Ishikawa (cell line): Measurements from ENCODE around the gene ZDHHC5.

Experiments used
- CEBPB ChIP-seq: IDR thresholded peaks from 2 replicates; pipeline ENCODE4 v1.6.1; 2012
- CREB1 ChIP-seq: IDR thresholded peaks from 2 replicates; pipeline ENCODE4 v1.6.1; 2012; ENCODE audit warnings: low read depth
- EGR1 ChIP-seq: IDR thresholded peaks from 2 replicates; pipeline ENCODE4 v1.6.1; 2012
- EP300 ChIP-seq: IDR thresholded peaks from 2 replicates; pipeline ENCODE4 v1.6.1; 2012; ENCODE audit warnings: borderline replicate concordance
- FOXM1 ChIP-seq: IDR thresholded peaks from 2 replicates; pipeline ENCODE4 v1.6.1; 2012; ENCODE audit warnings: low read depth, borderline replicate concordance
- MAX ChIP-seq: IDR thresholded peaks from 2 replicates; pipeline ENCODE4 v1.6.1; 2012
- NFIC ChIP-seq: IDR thresholded peaks from 2 replicates; pipeline ENCODE4 v1.6.1; 2012
- RAD21 ChIP-seq: IDR thresholded peaks from 2 replicates; pipeline ENCODE4 v1.6.1; 2012; ENCODE audit warnings: low read depth
- TAF1 ChIP-seq: IDR thresholded peaks from 2 replicates; pipeline ENCODE4 v1.6.1; 2012; ENCODE audit warnings: low read depth, mild to moderate bottlenecking
- TCF12 ChIP-seq: IDR thresholded peaks from 2 replicates; pipeline ENCODE4 v1.6.1; 2012; ENCODE audit warnings: low read depth
- TEAD4 ChIP-seq: IDR thresholded peaks from 2 replicates; pipeline ENCODE4 v1.6.1; 2012
- YY1 ChIP-seq: IDR thresholded peaks from 2 replicates; pipeline ENCODE4 v1.6.1; 2012; ENCODE audit warnings: low read depth
- ZBTB7A ChIP-seq: IDR thresholded peaks from 2 replicates; pipeline ENCODE4 v1.6.1; 2012; ENCODE audit warnings: low read depth
- TF ChIP-seq, protein P1 (sequence below): IDR thresholded peaks from 2 replicates; pipeline ENCODE4 v1.6.1; 2012
- TF ChIP-seq, protein P2 (sequence below): IDR thresholded peaks from 2 replicates; pipeline ENCODE4 v1.6.1; 2012; ENCODE audit warnings: low read depth, mild to moderate bottlenecking

Gene ZDHHC5

DNA sequence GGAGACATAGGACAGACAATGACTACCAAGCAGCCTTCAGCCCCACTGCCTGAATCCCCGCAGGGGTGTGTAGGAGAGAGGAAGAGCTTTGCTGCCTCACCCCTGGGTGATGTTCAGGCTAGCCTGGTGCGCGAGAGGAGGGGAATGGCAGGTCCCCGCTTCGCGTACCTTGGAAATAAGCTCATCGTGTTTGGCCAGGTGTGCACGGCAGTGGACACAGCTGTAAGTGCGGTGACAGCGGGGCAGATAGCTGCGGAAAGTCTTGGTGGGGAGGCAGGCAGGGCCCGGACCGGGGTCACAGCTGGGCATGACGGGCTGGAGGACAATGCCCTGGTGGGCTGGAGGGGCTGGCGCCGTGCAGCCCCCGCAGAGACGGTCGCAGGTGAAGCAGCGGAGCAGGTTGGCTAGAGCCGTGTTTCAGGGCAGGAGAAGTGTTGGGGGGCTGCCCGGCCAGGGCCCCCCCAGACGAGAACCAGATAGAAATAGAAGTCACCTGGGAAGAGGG, 21.1 kb upstream of the ZDHHC5 start:
- TF ChIP-seq FOXM1 (no peak), TCF12 (0 out of 2 replicates have a peak, but pooled peaks have one; percentile 13), EP300 (0 out of 2 replicates have a peak, but pooled peaks have one; percentile 9)

GRCh38 chr11:57647372-57647771, 20.5 kb upstream of the ZDHHC5 start:
- TF ChIP-seq CEBPB: 0 out of 2 replicates have a peak, but pooled peaks have one; percentile 15
- TF ChIP-seq FOXM1: no peak
- TF ChIP-seq, protein P1, sequence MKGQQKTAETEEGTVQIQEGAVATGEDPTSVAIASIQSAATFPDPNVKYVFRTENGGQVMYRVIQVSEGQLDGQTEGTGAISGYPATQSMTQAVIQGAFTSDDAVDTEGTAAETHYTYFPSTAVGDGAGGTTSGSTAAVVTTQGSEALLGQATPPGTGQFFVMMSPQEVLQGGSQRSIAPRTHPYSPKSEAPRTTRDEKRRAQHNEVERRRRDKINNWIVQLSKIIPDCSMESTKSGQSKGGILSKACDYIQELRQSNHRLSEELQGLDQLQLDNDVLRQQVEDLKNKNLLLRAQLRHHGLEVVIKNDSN: no peak
- no peak for TF ChIP-seq EP300
- no peak for TF ChIP-seq RAD21
- TF ChIP-seq CREB1: no peak
- TF ChIP-seq TCF12: 0 out of 2 replicates have a peak, but pooled peaks have one; percentile 3
- TF ChIP-seq YY1: no peak
- TF ChIP-seq MAX: no peak
- no peak for TF ChIP-seq NFIC
- TF ChIP-seq, protein P2, sequence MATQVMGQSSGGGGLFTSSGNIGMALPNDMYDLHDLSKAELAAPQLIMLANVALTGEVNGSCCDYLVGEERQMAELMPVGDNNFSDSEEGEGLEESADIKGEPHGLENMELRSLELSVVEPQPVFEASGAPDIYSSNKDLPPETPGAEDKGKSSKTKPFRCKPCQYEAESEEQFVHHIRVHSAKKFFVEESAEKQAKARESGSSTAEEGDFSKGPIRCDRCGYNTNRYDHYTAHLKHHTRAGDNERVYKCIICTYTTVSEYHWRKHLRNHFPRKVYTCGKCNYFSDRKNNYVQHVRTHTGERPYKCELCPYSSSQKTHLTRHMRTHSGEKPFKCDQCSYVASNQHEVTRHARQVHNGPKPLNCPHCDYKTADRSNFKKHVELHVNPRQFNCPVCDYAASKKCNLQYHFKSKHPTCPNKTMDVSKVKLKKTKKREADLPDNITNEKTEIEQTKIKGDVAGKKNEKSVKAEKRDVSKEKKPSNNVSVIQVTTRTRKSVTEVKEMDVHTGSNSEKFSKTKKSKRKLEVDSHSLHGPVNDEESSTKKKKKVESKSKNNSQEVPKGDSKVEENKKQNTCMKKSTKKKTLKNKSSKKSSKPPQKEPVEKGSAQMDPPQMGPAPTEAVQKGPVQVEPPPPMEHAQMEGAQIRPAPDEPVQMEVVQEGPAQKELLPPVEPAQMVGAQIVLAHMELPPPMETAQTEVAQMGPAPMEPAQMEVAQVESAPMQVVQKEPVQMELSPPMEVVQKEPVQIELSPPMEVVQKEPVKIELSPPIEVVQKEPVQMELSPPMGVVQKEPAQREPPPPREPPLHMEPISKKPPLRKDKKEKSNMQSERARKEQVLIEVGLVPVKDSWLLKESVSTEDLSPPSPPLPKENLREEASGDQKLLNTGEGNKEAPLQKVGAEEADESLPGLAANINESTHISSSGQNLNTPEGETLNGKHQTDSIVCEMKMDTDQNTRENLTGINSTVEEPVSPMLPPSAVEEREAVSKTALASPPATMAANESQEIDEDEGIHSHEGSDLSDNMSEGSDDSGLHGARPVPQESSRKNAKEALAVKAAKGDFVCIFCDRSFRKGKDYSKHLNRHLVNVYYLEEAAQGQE: no peak
- TF ChIP-seq TEAD4: no peak

DNA sequence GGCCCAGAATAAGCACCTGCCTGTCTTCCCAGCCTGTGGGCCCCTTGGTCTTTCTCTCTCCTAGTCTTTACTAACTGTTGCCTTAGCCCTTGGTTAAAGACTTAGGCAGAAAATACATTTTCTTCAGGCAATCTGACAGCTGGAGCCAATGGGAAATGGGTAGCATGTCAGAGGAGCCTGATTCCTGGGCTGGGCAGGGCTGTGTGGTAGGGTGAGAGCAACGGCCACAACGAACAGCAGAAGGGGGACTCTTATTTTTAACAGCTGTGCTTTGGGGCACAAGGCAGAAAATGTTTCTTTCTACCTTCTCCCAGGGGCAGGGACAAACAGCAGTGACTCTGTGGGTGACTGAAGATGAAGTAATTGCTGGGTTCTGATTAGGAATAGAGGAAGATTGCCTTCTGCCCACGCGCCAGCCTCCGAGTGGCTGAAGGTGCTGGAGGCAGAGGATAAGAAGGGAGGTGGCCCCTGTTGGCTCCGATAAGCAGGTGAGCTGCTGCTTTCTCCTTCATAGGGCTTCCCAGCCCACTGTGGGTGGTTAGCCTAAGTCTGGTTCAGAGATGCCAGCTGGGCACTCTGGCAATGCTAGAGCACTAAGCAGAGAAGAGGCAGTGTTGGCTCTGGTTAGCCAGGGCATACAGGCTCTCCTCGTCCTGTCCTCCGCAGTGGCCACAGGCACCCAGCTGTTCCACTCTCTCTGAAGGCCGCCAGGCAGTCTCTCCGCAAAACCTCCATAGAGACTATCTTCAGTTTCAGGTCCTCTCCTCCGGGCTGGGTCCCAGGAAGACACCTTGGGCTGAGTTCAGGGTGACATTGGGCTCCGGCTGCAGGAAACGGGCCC, 19.7 kb upstream of the ZDHHC5 start:
- no peak for TF ChIP-seq CREB1
- no peak for TF ChIP-seq TAF1
- no peak for TF ChIP-seq FOXM1
- TF ChIP-seq, protein P2: no peak
- TF ChIP-seq EP300: no peak
- TF ChIP-seq RAD21: no peak
- TF ChIP-seq EGR1: no peak
- no peak for TF ChIP-seq YY1

DNA sequence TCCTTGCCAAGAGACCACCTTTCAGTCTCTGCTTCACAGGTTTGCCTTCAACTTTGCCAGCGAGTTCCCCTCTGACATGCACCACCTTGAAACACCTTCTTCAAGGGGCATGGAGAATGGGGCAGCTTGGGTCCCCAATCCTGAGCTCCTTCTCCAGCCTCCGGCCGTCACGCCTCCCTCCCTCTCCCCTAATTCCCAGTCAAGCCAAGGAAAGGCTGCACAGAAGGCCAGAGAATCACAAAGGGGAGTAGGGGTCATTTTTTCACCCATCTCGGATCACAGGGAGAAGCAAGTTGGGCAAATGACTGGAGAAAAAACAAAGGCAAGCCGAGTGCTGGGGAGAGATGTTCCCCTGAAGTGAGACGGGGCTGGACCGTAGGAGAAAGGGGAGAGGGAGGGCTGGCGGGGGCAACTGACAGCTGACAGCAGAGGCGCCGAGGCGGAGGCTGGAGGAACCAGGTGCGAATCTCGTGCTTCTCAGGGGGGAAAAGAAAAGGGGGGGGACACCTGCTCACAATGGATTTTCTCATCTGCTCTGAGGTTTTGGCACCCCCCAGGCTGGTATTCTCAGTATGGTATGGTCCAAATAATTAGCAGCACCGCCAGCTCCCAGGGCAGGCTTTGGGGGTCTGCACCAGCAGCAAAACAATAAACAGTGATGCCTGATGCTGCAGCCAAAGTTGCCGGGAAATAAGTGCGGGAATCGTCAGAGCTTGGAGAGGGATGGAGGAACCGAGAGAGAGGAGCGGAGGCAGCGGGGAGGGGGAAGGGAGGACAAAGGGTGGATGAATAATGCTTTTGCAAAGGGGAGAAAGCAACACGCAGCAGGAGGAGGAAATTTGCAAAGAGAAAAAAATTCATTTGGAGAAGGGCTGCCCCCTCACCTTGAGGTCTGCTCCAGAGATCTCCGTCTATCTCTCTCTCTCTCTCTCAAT, 18.8 kb upstream of the ZDHHC5 start:
- 0 out of 2 replicates have a peak, but pooled peaks have one; percentile 15 for TF ChIP-seq YY1
- no peak for TF ChIP-seq MAX

GRCh38 chr11:57649826-57650738, 17.8 kb upstream of the ZDHHC5 start, which contains the start of gene YPEL4:
Gene YPEL4, minus strand, starts transcription at chr11:57649912. Its CDS starts 2,805 bp downstream, at chr11:57647107.
- TF ChIP-seq TEAD4 (0 out of 2 replicates have a peak, but pooled peaks have one; percentile 15), CREB1 (peak; percentile 59), NFIC (no peak)

DNA sequence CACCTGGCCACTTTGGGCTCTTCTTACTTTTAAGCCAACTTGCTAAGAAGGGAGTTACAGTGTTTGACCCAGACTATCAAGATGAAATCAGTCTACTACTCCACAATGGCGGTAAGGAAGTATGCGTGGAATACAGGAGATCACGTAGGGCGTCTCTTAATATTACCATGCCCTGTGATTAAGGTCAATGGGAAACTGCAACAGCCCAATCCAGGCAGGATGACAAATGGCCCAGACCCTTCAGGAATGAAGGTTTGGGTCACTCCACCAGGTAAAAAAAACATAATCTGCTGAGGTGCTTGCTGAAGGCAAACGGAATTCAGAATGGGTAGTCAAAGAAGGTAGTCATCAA, 17.2 kb upstream of the ZDHHC5 start:
- no peak for TF ChIP-seq TAF1
- TF ChIP-seq, protein P2: no peak
- no peak for TF ChIP-seq YY1
- no peak for TF ChIP-seq EP300
- TF ChIP-seq NFIC: no peak
- TF ChIP-seq RAD21: no peak
- no peak for TF ChIP-seq EGR1
- no peak for TF ChIP-seq TCF12
- TF ChIP-seq MAX: no peak
- TF ChIP-seq ZBTB7A: no peak
